GM21360 (cell line): ENCODE measurements around the gene RCC2.

Experiments used
- ATAC-seq: cut with Tn5 transposase; IDR thresholded peaks from one replicate; pipeline ENCODE4 v1.9.1; 2021; ENCODE audit warnings: mild to moderate bottlenecking, moderate library complexity; ENCODE audit not compliant: unreplicated experiment

The RCC2 gene

DNA sequence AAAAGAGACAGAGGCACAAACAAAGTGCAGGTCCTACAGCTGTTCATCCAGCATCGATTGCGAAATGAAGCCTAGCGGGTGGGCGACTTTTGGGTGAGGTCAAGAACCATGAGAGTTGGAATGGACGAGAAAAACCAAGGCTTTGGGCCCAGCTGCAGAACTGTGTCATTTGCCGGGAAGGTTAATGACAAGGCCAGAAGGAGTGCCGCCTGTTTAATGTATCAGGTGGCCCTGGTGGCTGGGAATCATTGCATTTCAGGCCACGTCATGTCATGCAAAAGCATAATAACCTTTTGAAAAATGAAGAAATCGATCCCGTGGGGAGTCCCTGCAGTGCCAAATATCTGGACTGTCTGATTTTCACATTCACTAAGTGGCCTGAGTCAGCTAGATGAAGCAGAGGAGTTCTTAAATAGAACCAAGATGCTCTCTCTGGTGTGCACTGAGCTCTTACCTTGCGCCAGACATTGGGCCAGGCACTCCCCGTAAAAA lies 8.1 kb upstream of the RCC2 start:
- ATAC-seq, result no peak

DNA sequence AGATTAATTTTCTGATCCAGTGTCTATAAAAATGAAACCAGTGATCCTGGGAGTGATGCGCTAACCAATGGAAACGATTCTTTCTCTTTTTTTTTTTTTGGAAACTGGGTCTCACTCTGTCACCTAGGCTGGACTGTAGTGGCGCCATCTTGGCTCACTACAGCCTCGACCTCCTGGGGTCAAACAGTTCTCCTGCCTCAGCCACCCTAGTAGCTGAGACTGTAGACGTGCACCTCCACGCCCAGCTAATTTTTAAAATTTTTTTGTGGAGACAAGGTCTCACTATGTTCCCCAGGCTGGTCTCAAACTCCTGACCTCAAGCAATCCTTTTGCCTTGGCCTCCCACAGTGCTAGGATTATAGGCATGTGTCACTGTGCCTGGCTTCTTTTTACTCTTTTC lies 3.4 kb upstream of the RCC2 start:
- no peak for ATAC-seq

DNA sequence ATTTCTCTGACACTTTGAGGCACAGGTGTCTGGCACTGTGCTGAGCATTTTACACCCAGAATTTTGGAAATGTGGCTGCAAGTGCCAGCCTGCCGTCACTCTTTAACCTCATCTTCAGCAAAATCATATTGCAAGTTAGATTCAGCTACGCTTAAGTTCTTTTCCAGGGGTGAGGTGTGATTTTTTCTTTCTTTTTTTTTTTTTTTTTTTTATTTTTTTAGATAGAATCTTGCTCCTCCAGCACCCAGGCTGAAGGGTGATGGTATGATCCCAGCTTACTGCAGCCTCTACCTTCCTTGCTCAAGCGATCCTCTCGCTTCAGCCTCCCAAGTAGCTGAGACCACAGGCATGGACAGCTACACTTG lies 2.5 kb upstream of the RCC2 start:
- ATAC-seq, result no peak

DNA sequence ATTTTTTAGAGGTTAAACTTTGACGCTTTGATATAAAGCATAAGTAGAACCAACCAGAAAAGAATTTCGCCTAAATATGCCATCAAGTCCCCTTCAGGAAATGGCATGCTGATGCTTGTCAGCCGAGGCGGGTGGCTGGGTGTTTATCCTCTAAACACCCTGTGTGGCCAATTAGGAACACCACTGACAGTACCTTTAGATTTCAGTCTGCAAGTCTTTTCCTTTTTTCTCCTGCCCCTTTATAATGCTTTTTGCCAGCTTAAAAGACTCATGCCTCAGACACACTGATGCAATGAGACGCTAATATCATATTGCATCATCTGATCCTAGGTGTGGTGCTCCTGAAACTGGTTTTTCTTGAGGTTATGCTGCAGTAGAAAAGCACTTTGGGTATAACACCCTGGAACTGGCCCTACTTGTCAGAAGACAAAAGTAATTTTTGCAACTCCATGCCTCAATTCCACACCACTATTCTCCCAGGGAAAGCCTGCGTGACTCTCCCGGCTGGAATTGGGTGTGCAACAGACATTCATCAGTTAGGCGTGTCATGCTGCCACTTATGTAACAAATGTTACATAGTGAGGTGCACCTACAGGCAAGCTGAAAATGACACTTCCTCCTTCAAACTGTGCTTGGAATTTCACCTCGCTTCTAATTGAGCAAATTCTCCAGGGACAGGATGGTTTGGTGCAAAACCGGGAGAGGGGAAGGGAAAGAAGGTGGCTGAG lies 2.0 kb upstream of the RCC2 start:
- no peak for ATAC-seq

DNA sequence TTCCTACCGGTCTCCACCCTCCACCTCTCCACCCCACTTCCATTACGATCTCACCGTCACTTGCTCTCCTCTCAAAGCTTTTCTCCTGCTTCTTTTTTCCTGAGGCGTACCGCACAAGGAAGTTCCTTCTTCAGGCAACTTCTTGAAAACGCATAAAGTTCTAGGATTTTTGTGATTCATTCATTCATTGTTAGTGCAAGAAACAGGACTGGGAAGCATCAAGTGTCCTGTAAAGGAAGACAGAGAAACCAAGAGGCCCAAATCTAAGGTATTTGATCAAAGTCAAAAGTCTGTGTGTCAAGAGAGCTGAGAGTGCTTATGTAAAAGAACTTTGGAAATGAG lies 1.3 kb upstream of the RCC2 start:
- ATAC-seq, result no peak

DNA sequence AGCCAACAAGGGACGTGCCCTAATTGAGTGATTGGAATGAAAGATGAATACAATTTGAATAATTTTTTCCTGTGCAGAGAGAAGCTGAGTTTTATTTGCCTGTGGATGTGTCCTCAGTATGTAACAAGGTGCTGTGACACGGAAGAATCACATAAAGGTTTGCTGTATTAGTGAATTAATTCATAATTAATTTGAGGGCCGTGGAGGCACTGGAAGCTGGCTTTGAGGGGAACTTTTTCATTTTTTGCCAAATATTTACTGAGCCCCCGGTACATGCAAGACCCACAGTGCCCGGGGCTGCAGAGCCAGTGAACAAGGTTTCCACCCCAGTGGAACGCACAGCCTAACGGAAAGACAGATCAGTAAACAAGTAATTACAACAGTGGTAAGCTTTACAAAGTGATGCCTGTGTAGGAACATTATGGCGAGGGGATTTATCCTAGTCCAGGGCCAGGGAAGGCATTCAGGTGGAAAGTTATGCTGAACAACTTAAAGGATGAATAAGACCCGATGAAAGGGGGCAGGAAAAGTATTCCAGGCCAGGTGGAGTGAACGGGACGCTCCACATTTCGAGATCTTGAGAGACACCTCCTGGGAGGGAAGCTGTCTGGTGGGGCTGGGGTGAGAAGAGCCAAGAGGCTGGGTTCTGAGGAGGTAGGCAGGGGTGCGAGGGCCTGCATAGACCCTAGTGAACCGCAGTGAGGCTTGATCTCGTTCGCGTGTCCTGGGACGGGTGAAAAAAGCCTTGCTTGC lies 773 bp upstream of the RCC2 start:
- ATAC-seq, result no peak

DNA sequence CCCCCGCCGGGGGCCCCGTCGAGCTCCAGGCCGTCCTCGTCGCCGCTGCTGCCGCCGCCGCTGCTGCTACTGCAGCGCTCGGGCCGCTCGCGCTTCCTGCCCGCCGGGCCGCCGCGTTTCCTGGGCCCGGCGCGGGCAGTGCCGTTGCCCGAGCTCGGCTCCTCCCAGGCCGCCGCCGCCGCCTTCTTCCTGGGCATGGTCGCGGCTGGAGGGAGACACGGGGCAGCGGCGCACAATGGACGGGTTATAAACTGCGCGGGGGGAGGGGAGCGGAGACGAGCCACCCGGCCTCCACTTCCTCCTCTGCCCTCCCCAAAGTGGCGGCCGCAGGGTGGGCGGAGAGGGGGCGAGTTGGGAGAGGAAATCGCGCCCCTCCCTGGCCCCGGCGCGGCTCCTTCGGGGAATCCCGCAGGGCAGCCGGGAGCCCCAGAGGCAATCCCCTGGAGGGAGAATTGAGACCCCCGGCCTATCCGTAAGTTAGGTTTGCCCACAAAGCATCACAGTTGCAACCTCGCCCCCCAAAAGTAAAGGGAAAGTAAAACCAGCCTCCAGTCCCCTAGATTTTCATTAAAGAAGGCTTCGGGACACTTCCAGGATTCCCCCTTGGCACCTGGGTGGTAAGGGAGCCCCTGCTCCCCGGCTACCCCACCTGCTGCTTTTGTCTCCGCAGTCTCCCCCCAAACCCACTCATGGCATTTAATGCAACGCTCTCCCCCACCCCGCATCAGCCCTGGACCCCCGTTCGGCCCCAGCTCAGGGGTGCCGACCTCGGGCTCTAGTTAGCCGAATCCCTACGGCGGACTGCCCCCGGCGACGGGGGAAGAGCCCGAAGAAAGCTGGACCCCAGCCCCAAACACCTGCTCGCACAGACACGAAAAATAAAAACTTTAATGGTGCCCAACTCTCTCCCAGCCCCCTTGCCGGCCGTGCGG lies 893 bp downstream of the RCC2 start:
- ATAC-seq, result peak; percentile 34

DNA sequence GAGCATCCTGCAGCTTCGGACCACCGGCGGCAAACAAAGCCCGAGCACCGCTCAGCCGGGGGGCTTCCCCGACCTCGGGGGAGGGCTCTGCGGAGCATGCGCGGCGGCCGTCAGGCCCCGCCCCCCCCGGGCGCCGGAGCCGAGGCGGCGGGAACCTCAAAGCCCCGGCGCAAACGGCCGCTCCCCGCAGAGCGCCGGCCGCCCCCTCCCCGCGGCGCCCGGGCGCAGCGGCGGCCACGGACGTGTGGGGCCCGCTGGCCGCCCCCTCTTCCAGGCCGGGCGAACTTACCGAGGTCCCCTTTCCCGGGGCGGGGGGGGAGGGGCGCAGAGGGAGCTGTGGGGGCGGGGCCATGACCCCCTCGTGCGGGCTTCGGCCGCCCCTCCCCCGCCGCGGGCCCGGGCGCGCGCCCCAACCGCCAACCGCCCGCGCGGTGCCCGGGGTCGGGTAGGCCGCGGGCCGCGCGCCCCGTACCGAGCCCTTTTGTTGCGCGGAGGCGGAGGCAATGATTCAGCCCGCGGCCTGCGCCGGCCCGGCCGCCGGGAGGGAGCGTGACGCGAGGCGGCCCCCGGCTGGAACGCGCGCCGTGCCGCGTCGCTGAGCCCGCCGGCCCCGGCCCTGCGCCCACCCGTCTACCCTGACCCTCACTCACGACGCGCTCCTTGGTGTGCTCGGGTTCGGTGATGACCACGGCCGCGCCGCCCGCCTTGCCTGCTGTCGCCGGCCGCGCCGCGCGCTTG lies 1.7 kb downstream of the RCC2 start:
- peak; percentile 27 for ATAC-seq

DNA sequence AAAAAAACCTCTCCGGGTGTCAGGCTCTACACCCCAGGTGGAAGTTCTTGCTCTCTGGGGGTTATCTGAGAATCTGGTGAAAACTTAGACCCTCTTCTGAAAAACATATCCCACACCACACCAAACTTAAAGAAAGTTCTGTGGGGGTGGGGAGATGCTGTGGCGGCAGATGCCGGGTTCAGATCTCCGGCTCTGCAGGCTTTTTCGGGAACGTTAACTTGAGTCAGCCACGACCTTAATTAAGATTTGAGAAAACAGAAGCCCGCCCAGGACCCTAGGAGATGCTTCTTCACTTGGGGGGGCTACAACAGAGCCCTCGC lies 2.3 kb downstream of the RCC2 start:
- ATAC-seq, result no peak

DNA sequence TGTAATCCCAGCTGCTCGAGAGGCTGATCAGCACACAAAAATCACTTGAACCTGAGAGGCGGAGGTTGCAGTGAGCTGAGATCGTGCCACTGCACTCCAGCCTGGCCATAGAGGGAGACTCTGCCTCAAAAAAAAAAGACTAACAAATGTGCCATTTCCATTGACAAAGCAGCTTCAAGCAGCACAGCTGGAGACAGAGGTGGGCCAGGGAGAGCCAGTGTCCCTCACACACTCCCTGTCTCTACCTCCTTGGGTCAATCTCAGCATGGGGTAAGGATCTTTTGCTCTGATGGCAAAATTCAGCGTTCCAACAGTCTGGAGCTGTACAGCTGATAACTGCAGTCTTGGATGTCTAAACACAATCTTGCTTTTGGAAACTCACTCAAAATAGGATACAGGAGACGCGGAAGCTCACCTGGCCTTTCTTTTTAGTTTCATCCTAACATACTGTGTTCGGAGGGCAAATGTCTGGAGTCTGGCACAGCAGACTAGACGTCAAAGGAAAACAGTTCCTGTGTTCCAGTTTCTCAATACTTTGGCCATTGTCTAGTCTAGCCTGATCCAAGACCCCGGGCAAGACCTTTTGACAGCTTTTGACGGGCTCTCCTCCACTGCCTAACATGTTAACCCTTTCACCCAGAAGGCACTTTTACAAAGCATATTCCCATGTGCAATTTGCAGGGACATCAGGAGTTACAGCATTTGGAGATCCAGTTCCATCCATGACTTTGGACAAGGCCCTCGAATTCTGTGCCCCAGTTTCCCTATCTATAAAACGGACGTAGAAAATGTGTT lies 2.9 kb downstream of the RCC2 start:
- no peak for ATAC-seq

DNA sequence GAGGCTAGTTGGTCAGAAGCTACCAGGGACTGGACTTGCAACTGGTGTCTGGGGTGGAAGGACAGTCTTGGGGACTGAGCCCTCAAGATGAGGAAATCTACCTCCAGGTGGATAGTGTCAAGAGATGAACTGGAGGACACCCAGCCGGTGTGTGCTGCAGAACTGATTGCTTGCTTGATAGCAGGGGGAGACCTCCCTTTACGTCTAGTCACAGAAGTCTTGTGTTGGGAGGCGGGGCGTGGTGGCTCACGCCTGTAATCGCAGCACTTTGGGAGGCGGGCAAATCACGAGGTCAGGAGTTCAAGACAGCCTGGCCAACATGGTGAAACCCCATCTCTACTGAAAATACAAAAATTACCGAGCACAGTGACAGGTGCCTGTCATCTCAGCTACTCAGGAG lies 4.9 kb downstream of the RCC2 start:
- no peak for ATAC-seq

DNA sequence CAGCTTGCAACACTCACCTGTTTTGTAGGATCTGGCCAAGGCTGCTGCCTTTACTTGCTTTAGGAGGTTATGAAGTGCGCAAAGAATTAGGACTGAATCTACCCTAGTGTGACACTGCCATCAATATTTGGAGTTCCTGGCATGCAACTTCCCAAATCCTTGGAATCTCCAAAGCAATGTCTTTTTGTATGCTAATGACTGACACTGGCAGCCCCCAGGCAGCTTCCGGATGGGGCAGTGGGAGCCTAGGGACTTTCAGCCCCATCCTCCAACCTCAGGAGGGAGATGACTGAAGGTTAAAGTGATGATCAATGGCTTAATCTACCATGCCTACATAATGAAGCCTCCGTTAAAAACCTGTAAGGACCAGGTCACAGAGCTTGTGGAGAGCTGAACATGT lies 5.5 kb downstream of the RCC2 start:
- ATAC-seq, result no peak

DNA sequence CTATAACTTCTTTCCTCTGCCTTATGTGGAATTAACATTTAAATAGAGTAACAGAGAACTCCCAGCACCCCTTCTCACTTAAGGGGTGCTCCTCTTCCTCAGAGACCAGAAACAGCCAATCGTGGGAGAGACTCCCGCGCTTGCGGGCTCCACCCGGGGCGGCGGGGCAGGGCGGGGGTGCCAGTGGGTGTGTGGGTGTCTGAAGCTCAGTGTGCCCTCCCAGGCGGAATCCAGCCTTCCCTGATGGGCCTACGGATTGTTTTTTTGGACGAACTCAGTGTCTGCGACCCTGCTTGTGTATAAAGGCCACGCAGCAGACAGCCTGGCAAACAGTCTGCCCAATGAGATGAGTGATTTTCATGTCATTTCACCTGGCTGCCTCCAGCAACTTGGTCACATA lies 6.2 kb downstream of the RCC2 start:
- ATAC-seq, result no peak

DNA sequence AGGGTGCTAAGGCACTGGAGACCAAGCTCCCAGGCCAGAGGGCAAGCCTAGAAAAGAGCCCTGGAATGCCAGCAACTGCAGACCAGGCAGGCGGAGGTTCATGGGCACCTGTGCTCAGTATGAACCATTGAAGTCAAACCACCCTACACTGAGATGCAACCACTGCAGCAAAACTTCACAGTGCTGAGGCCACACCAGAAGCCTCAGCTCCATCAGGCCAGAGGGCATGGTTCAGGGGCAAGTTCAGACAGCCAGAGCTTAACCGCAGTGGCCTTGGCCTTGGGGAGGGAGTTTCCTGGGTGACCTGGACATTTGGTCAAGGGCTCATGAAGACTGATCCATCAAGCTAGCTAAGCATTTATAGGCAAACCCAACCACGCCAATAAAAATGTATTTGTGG lies 7.1 kb downstream of the RCC2 start:
- no peak for ATAC-seq

DNA sequence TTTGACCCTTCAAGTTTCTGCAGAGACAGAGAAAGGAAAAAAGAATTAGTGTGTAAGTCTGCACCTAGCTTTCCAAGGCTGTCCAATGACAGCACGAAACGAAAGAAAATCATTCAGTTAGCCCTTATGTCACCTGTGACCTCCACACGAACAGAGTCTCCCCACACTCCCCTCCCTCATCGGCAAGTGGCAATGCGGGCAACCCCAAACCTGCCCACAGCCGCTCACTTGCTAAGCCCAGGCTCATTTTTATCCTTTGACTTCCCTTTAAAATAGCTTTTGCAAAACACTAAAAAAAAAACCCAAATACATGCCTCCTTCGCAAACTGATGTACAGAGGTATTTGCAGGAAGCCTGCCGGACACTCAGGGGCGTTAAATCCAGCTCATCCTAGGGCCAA lies 10.3 kb downstream of the RCC2 start:
- no peak for ATAC-seq

DNA sequence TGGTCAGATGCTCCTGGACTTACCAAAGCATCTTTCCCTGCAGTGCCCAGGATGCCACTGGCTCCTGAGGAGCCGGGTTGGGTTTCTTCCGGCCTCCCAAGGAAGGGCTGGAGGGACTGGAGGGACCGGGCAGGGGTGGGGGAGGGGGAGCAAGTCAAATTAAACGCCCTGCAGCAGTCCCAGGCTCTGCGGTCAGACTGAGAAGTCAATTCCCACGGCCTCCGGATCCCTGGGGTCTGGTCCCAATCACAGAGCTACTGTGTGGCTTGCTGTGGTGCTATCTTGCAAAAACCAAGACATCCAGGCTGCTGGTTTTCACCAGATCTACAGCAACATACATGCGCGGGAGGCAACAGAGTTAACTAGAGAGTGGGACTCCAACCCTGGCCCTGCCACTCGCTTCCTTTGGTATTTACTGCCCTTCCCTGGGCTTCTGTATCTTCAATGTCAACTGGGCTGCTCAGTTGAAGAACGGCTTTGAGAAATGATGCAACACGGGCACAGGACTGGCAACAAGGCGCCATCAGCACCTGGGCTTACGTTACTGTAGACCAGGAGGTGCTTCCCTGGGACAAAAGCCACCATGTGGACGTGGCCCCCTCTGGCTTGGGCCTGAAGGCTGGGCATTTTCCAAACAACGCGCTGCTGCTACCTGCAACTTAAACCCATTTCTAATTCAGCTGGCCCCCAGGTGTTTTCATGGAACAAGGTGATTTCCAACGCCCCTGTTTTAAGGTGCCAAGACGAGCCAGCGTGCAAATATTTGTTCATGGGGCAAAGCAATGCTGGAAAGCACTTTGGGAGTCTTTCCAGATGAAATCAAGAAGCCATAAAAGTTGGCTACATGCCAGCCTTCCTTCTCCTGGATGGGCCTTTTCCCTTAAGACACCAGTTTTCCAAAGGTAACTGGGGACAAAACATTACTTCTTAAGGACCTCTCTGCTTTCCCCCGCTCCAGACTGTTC lies 11.5 kb downstream of the RCC2 start:
- ATAC-seq, result no peak

DNA sequence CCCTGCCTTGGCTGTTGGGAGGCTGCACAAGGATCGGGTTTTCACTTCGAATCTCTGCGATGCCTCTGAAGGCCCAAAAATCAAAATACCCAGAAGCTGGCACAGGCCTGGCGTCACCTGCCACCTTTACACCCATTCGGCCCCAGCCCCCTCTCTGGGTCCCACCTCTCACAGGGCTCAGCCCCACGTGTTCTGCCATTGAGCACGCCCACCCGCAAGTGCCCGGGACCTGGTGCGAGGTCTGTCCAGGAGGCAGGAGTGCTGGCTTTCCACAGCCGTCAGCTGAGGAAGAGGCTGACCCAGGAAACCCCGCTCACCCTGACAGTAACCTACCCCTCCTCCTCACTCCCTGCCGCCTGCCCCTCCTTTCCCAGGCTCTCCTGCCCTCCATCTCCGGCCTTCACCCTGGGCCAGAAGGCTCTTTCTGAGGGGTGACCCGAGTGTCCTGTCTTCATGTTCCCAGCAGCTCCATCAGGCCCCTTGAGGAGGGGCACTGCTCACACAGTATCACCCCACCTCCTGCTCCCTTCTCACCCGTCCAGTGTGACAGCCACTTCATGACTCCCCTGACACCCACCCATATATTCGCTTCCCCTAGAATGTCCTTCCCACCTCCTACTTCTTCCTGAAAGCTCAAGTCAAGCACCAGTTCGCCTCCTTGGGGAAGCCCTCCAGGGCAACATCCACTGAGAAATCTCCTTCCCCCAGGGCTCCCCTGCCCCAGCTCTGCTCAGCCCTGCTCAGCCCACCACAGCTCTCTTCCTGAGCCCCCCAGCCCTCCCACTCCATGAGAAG lies 13.5 kb downstream of the RCC2 start:
- ATAC-seq, result no peak

DNA sequence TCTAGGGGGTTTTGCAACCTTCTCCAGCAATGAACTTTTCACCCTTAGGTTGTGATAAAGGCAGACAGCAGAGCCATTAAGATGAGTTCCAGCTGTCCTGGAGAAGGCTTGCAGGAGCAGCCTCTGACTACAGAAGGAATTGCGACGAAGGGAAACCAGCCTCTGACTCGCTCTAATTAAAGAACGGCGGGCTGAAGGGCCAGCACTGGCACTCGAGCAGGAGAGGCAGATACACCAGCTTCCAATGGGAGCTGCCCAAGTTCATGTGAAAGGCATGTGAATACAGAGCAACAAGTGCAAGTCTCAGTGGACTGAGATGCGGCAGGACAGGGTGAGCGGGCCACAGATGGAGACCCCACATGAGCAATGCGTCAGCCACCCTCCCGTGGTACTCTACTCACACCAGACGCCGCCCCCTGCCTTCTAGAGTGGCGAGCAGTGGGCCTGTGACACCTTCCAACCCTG lies 15.7 kb downstream of the RCC2 start:
- no peak for ATAC-seq
